Glutamatergic neuron (in vitro differentiated cells): ENCODE measurements around the gene SKIL. TPM values are rescaled to one million over a fixed set of nuclear protein-coding genes. Genes with fewer than 3 reads are reported as not detected.

Experiments
- DNase-seq: peaks from one replicate; pipeline ENCODE4 v3.0.0; 2022
- H3K27ac Mint-ChIP-seq: one replicate; pipeline ENCODE4 v1.8.0; 2020; ENCODE audit warnings: mild to moderate bottlenecking, mixed read lengths, inconsistent platforms; ENCODE audit not compliant: unreplicated experiment
- H3K27me3 Mint-ChIP-seq: one replicate; pipeline ENCODE4 v1.8.0; 2020; ENCODE audit warnings: mild to moderate bottlenecking, moderate library complexity, mixed read lengths, inconsistent platforms; ENCODE audit not compliant: unreplicated experiment
- H3K36me3 Mint-ChIP-seq: one replicate; pipeline ENCODE4 v1.8.0; 2020; ENCODE audit warnings: mild to moderate bottlenecking, mixed read lengths, inconsistent platforms; ENCODE audit not compliant: unreplicated experiment
- H3K4me1 Mint-ChIP-seq: one replicate; pipeline ENCODE4 v1.8.0; 2020; ENCODE audit warnings: mild to moderate bottlenecking, low read depth, mixed read lengths, inconsistent platforms; ENCODE audit not compliant: unreplicated experiment
- H3K4me3 Mint-ChIP-seq: one replicate; pipeline ENCODE4 v1.8.0; 2020; ENCODE audit warnings: mild to moderate bottlenecking, mixed read lengths, inconsistent platforms; ENCODE audit not compliant: unreplicated experiment
- H3K9me3 Mint-ChIP-seq: one replicate; pipeline ENCODE4 v1.8.0; 2020; ENCODE audit warnings: mild to moderate bottlenecking, moderate library complexity, mixed read lengths, inconsistent platforms; ENCODE audit not compliant: unreplicated experiment
- total RNA-seq: library from RNA; stranded (reverse); fragmentation: NEBNext Ultra II Directional; extraction: Animal tissue kit (Norgen Biotek cat#: 25700); gene quantifications from one replicate; pipeline ENCODE4 v1.2.1, GENCODE V29; 2021; ENCODE audit not compliant: unreplicated experiment
- TF ChIP-seq, protein P1 (sequence below): fragments of 200-600 bp; sonication (generic); IDR thresholded peaks from one replicate; pipeline ENCODE4 v1.5.0; 2021; ENCODE audit not compliant: partially characterized antibody, unreplicated experiment

The SKIL gene
- total RNA-seq, 1 donor from 2014 or later: 52.3 TPM

DNA sequence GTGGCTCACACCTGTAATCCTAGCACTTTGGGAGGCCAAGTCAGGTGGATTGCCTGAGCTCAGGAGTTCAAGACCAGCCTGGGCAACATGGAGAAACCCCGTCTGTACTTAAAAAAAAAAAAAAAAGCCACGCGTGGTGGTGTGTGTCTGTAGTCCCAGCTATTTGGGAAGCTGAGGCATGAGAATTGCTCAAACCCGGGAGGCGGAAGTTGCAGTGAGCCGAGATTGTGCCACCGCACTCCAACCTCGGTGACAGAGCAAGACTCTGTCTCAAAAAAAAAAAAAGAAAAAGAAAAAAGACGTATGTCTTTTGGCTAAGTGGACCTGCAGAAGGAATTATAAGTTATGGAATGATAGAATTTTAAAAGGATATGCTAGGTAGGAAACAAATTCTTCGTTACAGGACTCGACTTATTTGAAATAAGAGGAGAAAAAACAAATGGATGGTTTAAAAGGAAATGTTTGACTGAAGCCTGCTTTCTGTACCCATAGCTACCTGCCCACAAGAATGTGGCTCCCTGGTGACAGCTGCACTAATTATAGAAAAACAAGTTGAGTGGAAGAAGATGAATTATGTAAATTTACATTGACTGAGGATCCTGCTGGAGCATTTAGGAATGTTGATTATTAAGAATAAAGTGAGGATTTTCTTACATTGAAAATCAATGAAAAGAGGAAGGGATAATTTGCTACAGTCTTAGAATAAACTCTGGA, 36.0 kb upstream of the SKIL start:
- peaks cover 2% of the 10 kb centered on the region for H3K9me3 Mint-ChIP-seq
- H3K27me3 Mint-ChIP-seq: peaks cover 2% of the 10 kb centered on the region
- H3K4me3 Mint-ChIP-seq: no peak overlapping the region
- TF ChIP-seq, protein P1, sequence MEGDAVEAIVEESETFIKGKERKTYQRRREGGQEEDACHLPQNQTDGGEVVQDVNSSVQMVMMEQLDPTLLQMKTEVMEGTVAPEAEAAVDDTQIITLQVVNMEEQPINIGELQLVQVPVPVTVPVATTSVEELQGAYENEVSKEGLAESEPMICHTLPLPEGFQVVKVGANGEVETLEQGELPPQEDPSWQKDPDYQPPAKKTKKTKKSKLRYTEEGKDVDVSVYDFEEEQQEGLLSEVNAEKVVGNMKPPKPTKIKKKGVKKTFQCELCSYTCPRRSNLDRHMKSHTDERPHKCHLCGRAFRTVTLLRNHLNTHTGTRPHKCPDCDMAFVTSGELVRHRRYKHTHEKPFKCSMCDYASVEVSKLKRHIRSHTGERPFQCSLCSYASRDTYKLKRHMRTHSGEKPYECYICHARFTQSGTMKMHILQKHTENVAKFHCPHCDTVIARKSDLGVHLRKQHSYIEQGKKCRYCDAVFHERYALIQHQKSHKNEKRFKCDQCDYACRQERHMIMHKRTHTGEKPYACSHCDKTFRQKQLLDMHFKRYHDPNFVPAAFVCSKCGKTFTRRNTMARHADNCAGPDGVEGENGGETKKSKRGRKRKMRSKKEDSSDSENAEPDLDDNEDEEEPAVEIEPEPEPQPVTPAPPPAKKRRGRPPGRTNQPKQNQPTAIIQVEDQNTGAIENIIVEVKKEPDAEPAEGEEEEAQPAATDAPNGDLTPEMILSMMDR: no peak
- H3K36me3 Mint-ChIP-seq: peaks cover 1% of the 10 kb centered on the region
- no peak for DNase-seq
- H3K4me1 Mint-ChIP-seq: peaks cover 21% of the 10 kb centered on the region
- no peak overlapping the region for H3K27ac Mint-ChIP-seq

DNA sequence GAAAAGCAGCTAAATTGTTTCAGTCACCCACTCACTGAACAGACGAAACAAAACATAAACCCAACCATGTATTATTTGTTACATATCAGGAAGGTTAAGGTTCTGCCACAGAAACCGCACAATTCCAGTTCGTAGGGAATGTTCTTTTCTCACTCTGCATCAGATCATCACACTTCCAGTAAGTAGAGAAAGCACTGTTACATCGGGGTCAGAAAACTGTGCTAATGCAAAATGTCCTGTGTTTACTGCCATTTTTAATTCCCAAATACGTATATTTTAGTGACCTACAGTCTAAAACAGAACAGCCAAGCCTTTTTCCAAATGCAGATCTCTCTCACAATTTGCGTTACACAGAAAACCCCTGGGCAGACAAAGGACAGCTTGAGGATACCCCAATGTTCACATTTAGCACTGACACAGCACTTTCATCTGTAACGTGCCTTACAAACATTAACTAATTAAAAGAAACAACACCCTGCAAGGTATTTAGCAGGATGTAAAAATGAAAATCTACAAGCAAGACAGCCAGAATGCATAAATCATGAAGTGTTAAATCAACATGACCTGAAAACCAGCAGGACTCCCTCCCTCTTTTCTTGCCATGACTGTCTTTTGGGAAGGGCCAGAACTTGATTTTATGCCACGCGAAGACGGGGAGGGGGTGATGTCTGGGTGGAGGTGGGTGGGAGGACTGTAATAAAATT, 34.8 kb upstream of the SKIL start:
- H3K27ac Mint-ChIP-seq: peak overlapping the region; percentile 40
- H3K9me3 Mint-ChIP-seq: peaks cover 2% of the 10 kb centered on the region
- peaks cover 2% of the 10 kb centered on the region for H3K27me3 Mint-ChIP-seq
- TF ChIP-seq, protein P1: no peak
- H3K4me3 Mint-ChIP-seq: peak overlapping the region; percentile 14
- DNase-seq: no peak
- H3K36me3 Mint-ChIP-seq: peaks cover 4% of the 10 kb centered on the region
- H3K4me1 Mint-ChIP-seq: peaks cover 21% of the 10 kb centered on the region

DNA sequence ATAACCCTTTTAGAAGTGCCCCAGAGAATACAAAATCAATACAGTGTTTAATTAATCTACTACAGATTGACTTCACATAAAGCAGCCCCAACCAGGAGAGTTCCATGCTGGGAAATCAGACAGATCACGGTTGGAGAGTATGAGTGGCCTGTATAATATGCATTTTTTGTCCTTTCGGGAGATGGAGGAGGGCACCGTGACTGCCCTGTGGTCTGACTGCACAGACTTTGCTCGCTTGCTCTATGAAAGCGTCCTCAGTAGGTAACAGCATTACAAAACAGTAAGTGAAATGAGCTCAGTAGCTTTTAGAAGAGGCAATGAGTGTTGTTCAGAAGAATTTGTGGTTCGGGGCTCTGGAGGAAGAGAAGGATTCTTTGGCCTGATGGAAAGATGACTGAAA, 34.2 kb upstream of the SKIL start:
- H3K27me3 Mint-ChIP-seq: peaks cover 2% of the 10 kb centered on the region
- H3K27ac Mint-ChIP-seq: peak overlapping the region; percentile 21
- H3K36me3 Mint-ChIP-seq: peaks cover 4% of the 10 kb centered on the region
- TF ChIP-seq, protein P1: no peak
- peaks cover 2% of the 10 kb centered on the region for H3K9me3 Mint-ChIP-seq
- DNase-seq: no peak
- H3K4me1 Mint-ChIP-seq: peaks cover 21% of the 10 kb centered on the region
- peak overlapping the region; percentile 2 for H3K4me3 Mint-ChIP-seq

DNA sequence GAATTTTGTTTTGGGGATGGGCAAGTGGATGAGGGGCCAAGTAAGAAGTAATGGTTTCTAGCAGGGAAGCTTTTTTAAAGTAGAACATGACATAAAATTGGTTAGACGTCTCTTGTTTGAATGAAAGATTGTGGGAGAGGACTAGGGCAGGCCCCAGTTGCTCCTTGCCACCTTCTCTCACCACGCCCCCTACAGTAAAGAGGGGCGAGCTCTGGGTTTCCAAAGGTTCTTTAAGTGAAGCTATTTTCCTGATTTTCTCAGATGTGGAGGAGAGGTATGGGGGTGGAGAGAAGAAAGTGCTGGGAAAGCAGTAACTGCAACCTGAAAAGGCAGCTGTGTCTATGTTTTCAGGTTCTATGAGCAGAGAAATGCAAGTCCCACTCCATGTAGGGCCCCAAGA, 32.6 kb upstream of the SKIL start:
- Mint-ChIP-seq H3K36me3 (peaks cover 4% of the 10 kb centered on the region), H3K4me1 (peaks cover 21% of the 10 kb centered on the region), H3K27me3 (no peaks in the 10 kb centered on the region), H3K4me3 (no peak overlapping the region), H3K9me3 (peaks cover 2% of the 10 kb centered on the region), H3K27ac (no peak overlapping the region)
- TF ChIP-seq, protein P1: no peak
- no peak for DNase-seq
